ENCODE measurements around the gene ZC2HC1B. TPM values are rescaled to one million over a fixed set of nuclear protein-coding genes. Genes with fewer than 3 reads are reported as not detected.

Gene ZC2HC1B
- total and polyA plus RNA-seq, 9 donors, result 0.53 TPM; not detected in 8

GRCh38 chr6:143882401-143882930 lies 18.2 kb downstream of the ZC2HC1B start:
- DNase-seq, result peak; percentile 98
- Histone ChIP-seq H3K4me3 (ENCODE audit: low read length) (no peak overlapping the region), H3K27me3 (ENCODE audit: control insufficient read depth, insufficient read depth, low read length) (no peaks in the 10 kb centered on the region), H3K27ac (ENCODE audit: low read length) (peak overlapping the region; percentile 83), H3K9me3 (replicated peaks; ENCODE audit: control insufficient read depth, low read depth, low read length) (peaks cover 15% of the 10 kb centered on the region), H3K36me3 (ENCODE audit: control insufficient read depth, insufficient read depth, low read length) (peaks cover 3% of the 10 kb centered on the region), H3K4me1 (ENCODE audit: control insufficient read depth, insufficient read depth, low read length) (peaks cover 11% of the 10 kb centered on the region)
- 24% methylated on average over 2 of the region's 2 CpGs for WGBS (ENCODE audit: insufficient coverage)

- H3K27ac ChIP-seq (ENCODE audit: low read length), result peak overlapping the region; percentile 83
- H3K27me3 ChIP-seq (ENCODE audit: control insufficient read depth, insufficient read depth, low read length), result no peaks in the 10 kb centered on the region
- H3K4me3 ChIP-seq (ENCODE audit: low read length), result no peak overlapping the region
- peaks cover 3% of the 10 kb centered on the region for H3K36me3 ChIP-seq (ENCODE audit: control insufficient read depth, insufficient read depth, low read length)
- WGBS (ENCODE audit: insufficient coverage), result 26% methylated on average over 3 of the region's 7 CpGs
- peaks cover 11% of the 10 kb centered on the region for H3K4me1 ChIP-seq (ENCODE audit: control insufficient read depth, insufficient read depth, low read length)
- no peaks in the 10 kb centered on the region for H3K9me3 ChIP-seq (replicated peaks; ENCODE audit: control insufficient read depth, low read depth, low read length)
- peak; percentile 97 for DNase-seq
These were observed 20.1 kb downstream of the ZC2HC1B start for GRCh38 chr6:143884216-143884900.

GRCh38 chr6:143885116-143885515 lies 20.8 kb downstream of the ZC2HC1B start:
- DNase-seq, result no peak
- H3K27ac ChIP-seq (ENCODE audit: low read length), result peak overlapping the region; percentile 83
- H3K4me1 ChIP-seq (ENCODE audit: control insufficient read depth, insufficient read depth, low read length), result peaks cover 11% of the 10 kb centered on the region
- H3K9me3 ChIP-seq (replicated peaks; ENCODE audit: control insufficient read depth, low read depth, low read length), result no peaks in the 10 kb centered on the region
- H3K4me3 ChIP-seq (ENCODE audit: low read length), result no peak overlapping the region
- H3K36me3 ChIP-seq (ENCODE audit: control insufficient read depth, insufficient read depth, low read length), result peaks cover 3% of the 10 kb centered on the region
- WGBS (ENCODE audit: insufficient coverage), result 93% methylated on average over 1 of the region's 1 CpG
- no peaks in the 10 kb centered on the region for H3K27me3 ChIP-seq (ENCODE audit: control insufficient read depth, insufficient read depth, low read length)

GRCh38 chr6:143894655-143895054 lies 30.4 kb downstream of the ZC2HC1B start:
- Histone ChIP-seq H3K4me3 (ENCODE audit: low read length) (no peak overlapping the region), H3K36me3 (ENCODE audit: control insufficient read depth, insufficient read depth, low read length) (no peaks in the 10 kb centered on the region), H3K4me1 (ENCODE audit: control insufficient read depth, insufficient read depth, low read length) (peaks cover 7% of the 10 kb centered on the region), H3K9me3 (replicated peaks; ENCODE audit: control insufficient read depth, low read depth, low read length) (no peaks in the 10 kb centered on the region), H3K27me3 (ENCODE audit: control insufficient read depth, insufficient read depth, low read length) (no peaks in the 10 kb centered on the region), H3K27ac (ENCODE audit: low read length) (peak overlapping the region; percentile 45)
- peak; percentile 89 for DNase-seq
- no CpG with 5 or more reads among the region's 1 CpG for WGBS (ENCODE audit: insufficient coverage)

- peak; percentile 49 for DNase-seq
- Histone ChIP-seq H3K27ac (ENCODE audit: low read length) (peak overlapping the region; percentile 40), H3K4me3 (ENCODE audit: low read length) (no peak overlapping the region), H3K9me3 (replicated peaks; ENCODE audit: control insufficient read depth, low read depth, low read length) (no peaks in the 10 kb centered on the region), H3K4me1 (ENCODE audit: control insufficient read depth, insufficient read depth, low read length) (peaks cover 9% of the 10 kb centered on the region), H3K27me3 (ENCODE audit: control insufficient read depth, insufficient read depth, low read length) (no peaks in the 10 kb centered on the region), H3K36me3 (ENCODE audit: control insufficient read depth, insufficient read depth, low read length) (no peaks in the 10 kb centered on the region)
- no CpG with 5 or more reads among the region's 3 CpGs for WGBS (ENCODE audit: insufficient coverage)
These were observed 32.0 kb downstream of the ZC2HC1B start for GRCh38 chr6:143896126-143896860.

- DNase-seq, result no peak
- Histone ChIP-seq H3K36me3 (ENCODE audit: control insufficient read depth, insufficient read depth, low read length) (no peaks in the 10 kb centered on the region), H3K4me3 (ENCODE audit: low read length) (no peak overlapping the region), H3K27ac (ENCODE audit: low read length) (no peak overlapping the region), H3K27me3 (ENCODE audit: control insufficient read depth, insufficient read depth, low read length) (no peaks in the 10 kb centered on the region), H3K4me1 (ENCODE audit: control insufficient read depth, insufficient read depth, low read length) (peaks cover 26% of the 10 kb centered on the region), H3K9me3 (replicated peaks; ENCODE audit: control insufficient read depth, low read depth, low read length) (no peaks in the 10 kb centered on the region)
- 81% methylated on average over 2 of the region's 2 CpGs for WGBS (ENCODE audit: insufficient coverage)
These were observed 36.1 kb downstream of the ZC2HC1B start for GRCh38 chr6:143900358-143900757.

- no CpG with 5 or more reads among the region's 6 CpGs for WGBS (ENCODE audit: insufficient coverage)
- peaks cover 19% of the 10 kb centered on the region for H3K4me1 ChIP-seq (ENCODE audit: control insufficient read depth, insufficient read depth, low read length)
- peaks cover 2% of the 10 kb centered on the region for H3K36me3 ChIP-seq (ENCODE audit: control insufficient read depth, insufficient read depth, low read length)
- H3K27me3 ChIP-seq (ENCODE audit: control insufficient read depth, insufficient read depth, low read length), result no peaks in the 10 kb centered on the region
- H3K27ac ChIP-seq (ENCODE audit: low read length), result peak overlapping the region; percentile 89
- peak; percentile 99 for DNase-seq
- no peak overlapping the region for H3K4me3 ChIP-seq (ENCODE audit: low read length)
- no peaks in the 10 kb centered on the region for H3K9me3 ChIP-seq (replicated peaks; ENCODE audit: control insufficient read depth, low read depth, low read length)
These were observed 37.8 kb downstream of the ZC2HC1B start for GRCh38 chr6:143901885-143902750.

GRCh38 chr6:143902827-143903226 lies 38.6 kb downstream of the ZC2HC1B start:
- WGBS (ENCODE audit: insufficient coverage), result 69% methylated on average over 2 of the region's 2 CpGs
- peaks cover 2% of the 10 kb centered on the region for H3K36me3 ChIP-seq (ENCODE audit: control insufficient read depth, insufficient read depth, low read length)
- H3K27me3 ChIP-seq (ENCODE audit: control insufficient read depth, insufficient read depth, low read length), result no peaks in the 10 kb centered on the region
- peaks cover 19% of the 10 kb centered on the region for H3K4me1 ChIP-seq (ENCODE audit: control insufficient read depth, insufficient read depth, low read length)
- H3K27ac ChIP-seq (ENCODE audit: low read length), result peak overlapping the region; percentile 89
- no peaks in the 10 kb centered on the region for H3K9me3 ChIP-seq (replicated peaks; ENCODE audit: control insufficient read depth, low read depth, low read length)
- H3K4me3 ChIP-seq (ENCODE audit: low read length), result no peak overlapping the region
- peak; percentile 31 for DNase-seq

- peaks cover 2% of the 10 kb centered on the region for H3K36me3 ChIP-seq (ENCODE audit: control insufficient read depth, insufficient read depth, low read length)
- H3K27ac ChIP-seq (ENCODE audit: low read length), result no peak overlapping the region
- no peaks in the 10 kb centered on the region for H3K4me1 ChIP-seq (ENCODE audit: control insufficient read depth, insufficient read depth, low read length)
- DNase-seq, result no peak
- H3K4me3 ChIP-seq (ENCODE audit: low read length), result no peak overlapping the region
- WGBS (ENCODE audit: insufficient coverage), result no CpG with 5 or more reads among the region's 1 CpG
- H3K27me3 ChIP-seq (ENCODE audit: control insufficient read depth, insufficient read depth, low read length), result no peaks in the 10 kb centered on the region
- peaks cover 12% of the 10 kb centered on the region for H3K9me3 ChIP-seq (replicated peaks; ENCODE audit: control insufficient read depth, low read depth, low read length)
These were observed 46.8 kb downstream of the ZC2HC1B start for GRCh38 chr6:143911028-143911427.

All from muscle of leg (tissue), 11 donors.